NB4 (cell line): Measurements from ENCODE around the gene TMEM258.

ENCODE experiments used
- DNase-seq: peaks from one replicate; pipeline ENCODE4 v3.0.0; 2010; ENCODE audit warnings: low read depth
- H3K4me3 ChIP-seq: one replicate; pipeline ENCODE4 v1.5.1; 2011; ENCODE audit warnings: mild to moderate bottlenecking, low read depth, low read length, moderate library complexity
- MYC ChIP-seq: IDR thresholded peaks from 2 replicates; pipeline ENCODE4 v1.6.1; 2011; ENCODE audit warnings: low read depth, low read length
- POLR2A ChIP-seq: IDR thresholded peaks from 2 replicates; pipeline ENCODE4 v1.6.1; 2011; ENCODE audit warnings: mild to moderate bottlenecking; ENCODE audit not compliant: insufficient read length; ENCODE audit errors: extremely low read depth
- TF ChIP-seq, protein P1 (sequence below): IDR thresholded peaks from one replicate; pipeline ENCODE4 v1.5.1; 2012; ENCODE audit warnings: low read depth, low read length
- TF ChIP-seq, protein P2 (sequence below): IDR thresholded peaks from 2 replicates; pipeline ENCODE4 v1.6.1; 2011; ENCODE audit warnings: low read depth, low read length

The TMEM258 gene

DNA sequence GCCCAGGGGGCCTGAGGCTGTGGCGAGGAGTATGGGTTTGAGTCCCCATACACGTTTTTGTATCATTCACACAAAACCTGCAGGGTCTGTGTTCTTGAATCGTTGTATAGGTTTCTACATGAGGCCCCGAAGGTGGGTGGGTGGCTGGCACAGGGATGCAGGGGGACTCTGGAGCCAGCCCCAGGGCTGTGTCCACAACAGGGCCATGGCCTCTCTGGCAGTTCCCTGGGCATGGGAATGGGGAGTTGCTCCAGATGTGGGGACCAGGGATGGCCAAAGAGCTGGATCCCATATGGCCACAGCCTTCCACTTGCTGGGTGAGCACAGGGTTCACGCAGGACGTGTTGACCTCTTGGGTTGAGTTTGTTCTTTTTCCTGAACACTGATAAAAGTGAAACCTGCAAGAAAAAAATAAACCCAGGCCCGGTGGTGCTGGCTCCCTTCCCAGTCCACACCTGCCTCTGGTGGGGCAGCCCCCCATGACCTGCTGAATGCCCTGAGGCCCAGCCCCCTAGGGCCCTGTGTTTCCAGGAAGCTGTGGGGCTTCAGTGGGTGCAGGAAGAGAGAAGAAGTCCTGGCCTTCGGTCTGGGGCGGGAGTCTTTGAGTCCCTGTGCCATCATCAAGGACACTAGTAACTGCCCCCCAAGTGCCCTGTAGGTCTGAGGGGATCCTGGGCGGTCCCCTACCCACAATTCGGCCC lies 23.9 kb downstream of the TMEM258 start:
- no peak overlapping the region for H3K4me3 ChIP-seq
- DNase-seq = no peak
- TF ChIP-seq MYC = no peak
- TF ChIP-seq, protein P1, sequence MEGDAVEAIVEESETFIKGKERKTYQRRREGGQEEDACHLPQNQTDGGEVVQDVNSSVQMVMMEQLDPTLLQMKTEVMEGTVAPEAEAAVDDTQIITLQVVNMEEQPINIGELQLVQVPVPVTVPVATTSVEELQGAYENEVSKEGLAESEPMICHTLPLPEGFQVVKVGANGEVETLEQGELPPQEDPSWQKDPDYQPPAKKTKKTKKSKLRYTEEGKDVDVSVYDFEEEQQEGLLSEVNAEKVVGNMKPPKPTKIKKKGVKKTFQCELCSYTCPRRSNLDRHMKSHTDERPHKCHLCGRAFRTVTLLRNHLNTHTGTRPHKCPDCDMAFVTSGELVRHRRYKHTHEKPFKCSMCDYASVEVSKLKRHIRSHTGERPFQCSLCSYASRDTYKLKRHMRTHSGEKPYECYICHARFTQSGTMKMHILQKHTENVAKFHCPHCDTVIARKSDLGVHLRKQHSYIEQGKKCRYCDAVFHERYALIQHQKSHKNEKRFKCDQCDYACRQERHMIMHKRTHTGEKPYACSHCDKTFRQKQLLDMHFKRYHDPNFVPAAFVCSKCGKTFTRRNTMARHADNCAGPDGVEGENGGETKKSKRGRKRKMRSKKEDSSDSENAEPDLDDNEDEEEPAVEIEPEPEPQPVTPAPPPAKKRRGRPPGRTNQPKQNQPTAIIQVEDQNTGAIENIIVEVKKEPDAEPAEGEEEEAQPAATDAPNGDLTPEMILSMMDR = no peak
- TF ChIP-seq, protein P2, sequence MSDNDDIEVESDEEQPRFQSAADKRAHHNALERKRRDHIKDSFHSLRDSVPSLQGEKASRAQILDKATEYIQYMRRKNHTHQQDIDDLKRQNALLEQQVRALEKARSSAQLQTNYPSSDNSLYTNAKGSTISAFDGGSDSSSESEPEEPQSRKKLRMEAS = no peak
- TF ChIP-seq POLR2A = no peak

DNA sequence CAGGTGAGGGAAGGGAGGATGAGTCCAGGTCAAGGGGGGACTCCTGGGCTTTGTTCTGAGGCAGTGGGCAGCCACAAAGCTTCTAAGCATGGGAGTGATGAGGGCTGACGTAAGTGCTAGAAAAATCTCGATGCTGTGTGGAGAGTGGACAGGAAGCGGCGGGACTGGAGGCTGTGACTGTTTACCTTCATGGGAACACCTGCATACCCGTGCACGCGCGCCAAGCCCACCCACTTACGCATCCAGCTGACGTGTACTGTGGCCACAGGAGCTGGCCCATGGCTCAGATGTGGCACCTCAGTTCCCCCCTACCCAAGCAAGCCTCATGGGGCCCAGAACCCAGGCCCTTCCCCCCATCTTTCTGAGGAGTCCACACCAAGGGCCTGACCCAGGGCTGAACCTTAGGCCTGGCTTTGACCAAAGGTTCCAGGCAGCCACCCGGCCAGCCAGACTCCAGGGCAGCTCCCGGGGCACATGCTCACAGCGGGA lies 26.0 kb downstream of the TMEM258 start:
- H3K4me3 ChIP-seq = no peak overlapping the region
- DNase-seq = no peak
- TF ChIP-seq, protein P2 = no peak
- TF ChIP-seq, protein P1 = no peak
- no peak for TF ChIP-seq POLR2A
- TF ChIP-seq MYC = no peak

DNA sequence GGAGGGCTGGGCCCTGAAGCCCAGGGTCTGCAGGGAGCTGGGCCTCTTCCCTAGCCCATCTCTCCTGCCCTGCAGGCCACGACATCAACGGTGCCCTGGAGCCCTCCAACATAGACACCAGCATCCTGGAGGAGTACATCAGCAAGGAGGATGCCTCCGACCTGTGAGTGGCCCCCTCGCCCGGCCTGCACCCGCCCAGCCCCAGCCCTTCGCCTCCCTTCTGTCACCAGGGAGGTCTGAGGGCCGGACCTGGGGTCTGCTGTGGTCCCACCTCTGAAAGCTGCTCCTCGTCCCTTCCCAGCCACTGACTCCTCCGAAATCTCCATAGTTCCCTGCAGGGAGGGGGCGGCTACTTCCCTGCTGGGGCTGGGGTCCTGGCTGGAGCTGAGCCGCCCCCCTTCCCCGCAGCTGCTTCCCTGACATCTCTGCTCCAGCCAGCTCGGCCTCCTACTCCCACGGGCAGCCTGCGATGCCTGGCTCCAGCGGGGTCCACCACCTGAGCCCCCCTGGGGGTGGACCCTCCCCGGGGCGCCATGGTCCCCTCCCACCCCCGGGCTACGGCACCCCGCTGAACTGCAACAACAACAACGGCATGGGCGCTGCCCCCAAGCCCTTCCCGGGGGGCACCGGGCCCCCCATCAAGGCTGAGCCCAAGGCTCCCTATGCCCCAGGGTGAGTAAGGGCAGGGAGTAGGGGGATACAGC lies 26.7 kb downstream of the TMEM258 start:
- DNase-seq = no peak
- no peak overlapping the region for H3K4me3 ChIP-seq

DNA sequence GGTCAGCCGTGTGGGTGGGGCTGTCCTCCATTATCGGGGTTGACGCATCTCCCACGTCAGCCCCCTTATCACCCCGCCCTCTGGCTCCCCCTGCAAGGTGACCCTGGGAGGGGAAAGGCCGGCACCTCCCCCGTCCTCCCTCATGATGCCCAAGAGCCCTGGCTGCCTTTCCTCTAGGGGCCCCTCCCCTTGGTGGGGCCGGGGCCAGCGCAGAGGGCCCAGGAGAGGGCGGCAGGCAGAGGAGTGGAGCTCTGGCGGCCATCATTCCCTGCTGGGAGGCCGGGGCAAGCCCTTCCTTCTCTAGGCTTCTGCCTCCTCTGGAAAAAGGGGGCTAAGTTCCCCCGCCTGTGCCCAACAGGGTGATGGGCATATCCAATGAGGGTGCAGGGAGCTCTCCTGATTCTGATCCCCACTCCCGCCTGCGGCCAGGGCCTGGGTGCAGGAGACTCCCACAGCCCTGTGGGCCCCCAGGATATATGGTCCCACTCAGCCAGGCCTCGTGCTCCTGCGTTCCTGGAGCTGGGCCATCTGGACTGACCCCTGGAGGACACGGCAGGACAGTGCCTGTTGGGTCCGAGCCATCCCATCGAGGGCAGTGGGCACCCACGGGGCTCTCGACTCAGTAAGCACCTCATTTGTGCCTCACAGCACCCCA lies 27.7 kb downstream of the TMEM258 start:
- TF ChIP-seq, protein P2 = no peak
- TF ChIP-seq POLR2A (no peak), MYC (no peak)
- TF ChIP-seq, protein P1 = no peak
- H3K4me3 ChIP-seq = no peak overlapping the region
- no peak for DNase-seq

More for the DNA sequence above, 26.7 kb downstream of the TMEM258 start:
- TF ChIP-seq, protein P1 = no peak
- TF ChIP-seq, protein P2 = no peak
- no peak for TF ChIP-seq MYC
- no peak for TF ChIP-seq POLR2A

DNA sequence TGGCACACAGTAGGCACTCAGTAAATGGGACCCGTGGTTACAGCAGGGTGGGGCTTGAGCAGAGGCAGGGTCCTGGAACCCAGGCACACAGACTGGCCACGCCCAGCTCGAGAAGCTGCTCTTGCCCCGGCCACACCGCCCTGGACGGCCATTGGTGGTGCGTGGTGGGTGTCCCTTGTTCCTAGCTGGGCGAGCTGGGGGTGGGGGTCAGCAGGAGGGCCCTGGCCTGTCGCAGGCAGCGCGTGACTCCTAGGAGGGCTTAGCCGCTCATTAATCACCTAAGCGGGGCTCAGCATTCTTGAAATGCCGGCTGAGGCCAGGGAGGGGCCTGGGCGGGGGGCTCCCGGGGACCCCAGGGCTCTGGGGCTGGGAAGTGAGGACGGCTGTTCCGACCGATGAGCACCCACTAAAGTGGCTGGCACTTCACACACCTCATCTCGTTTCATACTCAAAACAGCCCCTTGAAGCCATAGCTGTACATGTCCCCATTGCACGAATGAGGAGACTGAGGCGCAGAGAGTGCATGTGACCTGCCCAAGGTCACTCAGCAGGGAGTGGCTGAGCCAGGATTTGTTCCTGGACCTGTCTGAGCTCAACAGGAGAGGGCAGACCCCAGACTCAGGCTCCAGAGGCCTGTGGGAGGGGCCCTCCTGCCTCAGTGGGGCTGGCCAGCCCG lies 28.3 kb downstream of the TMEM258 start:
- TF ChIP-seq, protein P1 = no peak
- TF ChIP-seq MYC (no peak), POLR2A (no peak)
- TF ChIP-seq, protein P2 = no peak
- no peak overlapping the region for H3K4me3 ChIP-seq

More for the DNA sequence above, 28.3 kb downstream of the TMEM258 start:
- no peak for DNase-seq
